Measurements from ENCODE around the gene WNK1.

The WNK1 gene

DNA sequence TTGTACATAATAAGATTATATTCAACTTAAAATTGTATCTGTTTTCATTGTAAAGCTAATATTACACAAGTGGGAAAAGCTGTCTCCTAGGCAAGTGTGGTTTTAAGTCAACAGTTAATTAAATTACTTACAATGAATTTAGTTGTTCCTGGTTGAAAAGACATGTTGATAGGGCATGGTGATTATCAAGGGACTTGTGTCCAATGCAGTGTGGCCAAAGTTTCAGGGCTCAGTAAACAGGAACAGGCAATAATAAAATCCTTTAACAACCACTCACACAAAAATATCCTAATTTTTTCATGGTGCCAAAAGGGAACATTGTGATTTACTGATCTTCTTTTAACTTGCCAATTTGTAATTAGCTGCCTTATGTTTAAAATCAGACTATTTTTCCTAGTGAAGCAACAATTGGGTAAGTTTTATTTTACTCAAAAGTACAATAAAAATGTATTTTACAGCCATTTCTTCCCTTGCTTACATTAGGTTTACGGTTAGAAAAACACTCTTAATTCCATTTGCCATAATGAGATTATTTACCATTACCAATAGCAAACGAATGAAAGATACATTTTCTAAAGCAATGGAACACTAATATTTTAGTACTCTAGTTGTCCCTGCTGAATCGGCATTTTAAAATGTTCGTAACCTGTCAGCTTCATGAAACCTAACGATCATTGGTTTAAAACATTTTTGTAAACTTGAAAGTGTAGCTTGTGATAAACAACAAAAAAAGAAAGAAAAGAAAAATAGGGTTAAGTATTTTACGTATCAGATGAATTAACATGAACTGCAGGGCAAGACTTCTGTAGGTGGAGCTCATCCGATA lies 1.8 kb upstream of the WNK1 start:
- TF ChIP-seq, protein P1, sequence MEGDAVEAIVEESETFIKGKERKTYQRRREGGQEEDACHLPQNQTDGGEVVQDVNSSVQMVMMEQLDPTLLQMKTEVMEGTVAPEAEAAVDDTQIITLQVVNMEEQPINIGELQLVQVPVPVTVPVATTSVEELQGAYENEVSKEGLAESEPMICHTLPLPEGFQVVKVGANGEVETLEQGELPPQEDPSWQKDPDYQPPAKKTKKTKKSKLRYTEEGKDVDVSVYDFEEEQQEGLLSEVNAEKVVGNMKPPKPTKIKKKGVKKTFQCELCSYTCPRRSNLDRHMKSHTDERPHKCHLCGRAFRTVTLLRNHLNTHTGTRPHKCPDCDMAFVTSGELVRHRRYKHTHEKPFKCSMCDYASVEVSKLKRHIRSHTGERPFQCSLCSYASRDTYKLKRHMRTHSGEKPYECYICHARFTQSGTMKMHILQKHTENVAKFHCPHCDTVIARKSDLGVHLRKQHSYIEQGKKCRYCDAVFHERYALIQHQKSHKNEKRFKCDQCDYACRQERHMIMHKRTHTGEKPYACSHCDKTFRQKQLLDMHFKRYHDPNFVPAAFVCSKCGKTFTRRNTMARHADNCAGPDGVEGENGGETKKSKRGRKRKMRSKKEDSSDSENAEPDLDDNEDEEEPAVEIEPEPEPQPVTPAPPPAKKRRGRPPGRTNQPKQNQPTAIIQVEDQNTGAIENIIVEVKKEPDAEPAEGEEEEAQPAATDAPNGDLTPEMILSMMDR (IDR thresholded peaks at IDR 0.05; ENCODE audit: unreplicated experiment in 3 of 3): no peak
- H3K4me1 Mint-ChIP-seq: peaks cover 15% of the 10 kb centered on the region

DNA sequence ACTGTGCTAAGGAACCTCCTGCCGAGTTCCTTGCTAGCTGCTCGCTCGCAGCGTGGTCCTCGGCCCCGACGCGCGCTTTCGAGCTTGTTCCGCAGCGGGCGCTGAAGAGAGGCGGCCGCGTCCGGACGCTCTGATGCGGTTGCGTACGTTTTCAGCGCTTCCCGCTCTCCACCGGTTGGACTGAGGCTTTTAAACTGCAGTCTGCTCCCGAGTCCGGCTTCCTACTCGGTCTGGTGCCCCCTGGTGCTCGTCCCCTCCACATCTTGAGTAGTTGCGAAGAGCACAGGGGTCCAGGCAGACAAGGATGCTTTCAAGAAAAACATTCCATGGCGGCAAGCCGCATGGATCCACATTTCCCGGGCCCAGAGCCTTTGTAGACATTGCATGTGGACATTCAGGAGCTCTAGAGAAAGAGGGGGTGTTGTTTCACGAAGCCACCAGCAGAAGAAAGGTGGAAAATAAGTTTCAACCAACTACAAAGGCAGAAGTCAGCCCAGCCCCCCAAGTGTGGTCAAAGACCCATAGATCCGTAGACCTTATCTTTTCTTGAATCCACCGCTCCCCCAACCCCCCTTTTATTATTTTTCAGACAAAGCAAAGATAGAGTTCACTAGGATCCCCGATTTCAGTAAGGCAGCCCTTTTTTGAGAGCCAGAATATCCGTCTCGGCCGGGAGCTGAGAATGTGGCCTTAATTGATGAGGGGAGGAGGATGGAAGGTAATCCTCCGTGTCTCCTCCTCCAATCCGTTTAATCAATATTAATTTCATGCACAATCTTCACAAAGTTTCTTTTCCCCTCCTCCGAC lies 984 bp upstream of the WNK1 start:
- Mint-ChIP-seq H3K4me1 (peaks cover 21% of the 10 kb centered on the region), H3K4me3 (no peak overlapping the region), H3K27ac (no peak overlapping the region), H3K9me3 (no peaks in the 10 kb centered on the region), H3K27me3 (ENCODE audit: low read depth) (peaks cover 12% of the 10 kb centered on the region), H3K36me3 (ENCODE audit: low read depth) (peaks cover under 1% of the 10 kb centered on the region)
- TF ChIP-seq, protein P1 (IDR thresholded peaks at IDR 0.05; ENCODE audit: unreplicated experiment in 3 of 3): peak; percentile 65 to 80 (median 77)

More for the DNA sequence above, 1.8 kb upstream of the WNK1 start:
- Mint-ChIP-seq H3K9me3 (no peaks in the 10 kb centered on the region), H3K36me3 (ENCODE audit: low read depth) (no peaks in the 10 kb centered on the region), H3K27me3 (ENCODE audit: low read depth) (peaks cover 12% of the 10 kb centered on the region), H3K4me3 (peak overlapping the region in 1 of 3 experiments; percentile 27), H3K27ac (peak overlapping the region in 1 of 3 experiments; percentile 37)

DNA sequence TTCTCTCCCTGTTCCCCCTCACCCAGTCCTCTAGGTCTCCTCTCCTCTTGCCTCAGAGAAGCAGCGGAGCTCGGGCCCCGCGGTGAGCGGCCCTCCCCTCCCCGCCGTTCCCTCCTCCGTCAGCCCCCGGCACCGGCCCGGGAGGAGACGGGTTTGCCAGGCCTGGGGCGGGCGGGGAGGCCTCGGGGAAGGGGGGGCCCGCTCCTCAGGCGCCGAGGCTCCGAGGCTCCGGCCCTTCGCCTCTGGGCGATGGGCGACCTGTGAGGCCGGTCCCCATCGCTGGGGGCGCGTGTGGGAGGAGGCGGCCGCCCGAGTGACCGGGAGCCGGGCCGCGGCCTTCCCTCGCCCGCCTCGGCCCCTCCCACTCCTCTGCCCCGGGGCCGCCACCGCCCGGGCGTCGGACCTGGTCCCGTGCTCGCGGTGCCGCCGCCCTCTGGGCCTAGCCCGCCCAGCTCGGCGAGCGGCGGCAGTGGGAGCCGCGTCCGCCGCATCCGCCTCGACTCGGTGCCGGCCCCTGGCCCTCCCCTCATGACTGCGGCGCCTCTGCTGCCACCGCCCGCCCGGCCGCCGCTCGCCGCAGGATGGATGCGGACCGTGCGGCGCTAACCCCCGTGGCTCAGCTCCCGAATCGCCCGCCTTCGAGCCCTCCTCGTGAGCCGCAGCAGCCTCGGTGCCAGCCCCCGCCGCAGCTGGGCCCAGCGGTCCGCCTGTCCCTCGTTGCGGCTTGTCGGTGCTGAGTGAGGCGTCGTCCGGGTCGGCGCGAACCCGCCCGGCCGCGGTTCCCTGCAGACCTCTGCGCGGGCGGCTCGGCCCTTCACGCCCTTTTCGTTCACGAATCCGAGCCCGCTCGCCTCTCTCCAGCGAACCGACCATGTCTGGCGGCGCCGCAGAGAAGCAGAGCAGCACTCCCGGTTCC lies 574 bp downstream of the WNK1 start:
- H3K4me3 Mint-ChIP-seq: peak overlapping the region; percentile 90 to 97 (median 94)
- peak overlapping the region in 2 of 3 experiments; percentile 78 to 80 for H3K27ac Mint-ChIP-seq
- peaks cover 8% of the 10 kb centered on the region for H3K27me3 Mint-ChIP-seq (ENCODE audit: low read depth)
- H3K4me1 Mint-ChIP-seq: peaks cover 27% of the 10 kb centered on the region
- H3K36me3 Mint-ChIP-seq (ENCODE audit: low read depth): peaks cover 6% of the 10 kb centered on the region
- TF ChIP-seq, protein P1 (IDR thresholded peaks at IDR 0.05; ENCODE audit: unreplicated experiment in 3 of 3): peak; percentile 18 to 24 (median 19)
- no peaks in the 10 kb centered on the region for H3K9me3 Mint-ChIP-seq

- Mint-ChIP-seq H3K9me3 (no peaks in the 10 kb centered on the region), H3K27ac (peak overlapping the region; percentile 28 to 80 (median 78)), H3K27me3 (ENCODE audit: low read depth) (peaks cover 8% of the 10 kb centered on the region), H3K36me3 (ENCODE audit: low read depth) (peaks cover 10% of the 10 kb centered on the region), H3K4me3 (peak overlapping the region; percentile 90 to 97 (median 94)), H3K4me1 (peaks cover 32% of the 10 kb centered on the region)
- TF ChIP-seq, protein P1 (IDR thresholded peaks at IDR 0.05; ENCODE audit: unreplicated experiment in 3 of 3): no peak
These were observed 1.5 kb downstream of the WNK1 start for GRCh38 chr12:753611-754472.

DNA sequence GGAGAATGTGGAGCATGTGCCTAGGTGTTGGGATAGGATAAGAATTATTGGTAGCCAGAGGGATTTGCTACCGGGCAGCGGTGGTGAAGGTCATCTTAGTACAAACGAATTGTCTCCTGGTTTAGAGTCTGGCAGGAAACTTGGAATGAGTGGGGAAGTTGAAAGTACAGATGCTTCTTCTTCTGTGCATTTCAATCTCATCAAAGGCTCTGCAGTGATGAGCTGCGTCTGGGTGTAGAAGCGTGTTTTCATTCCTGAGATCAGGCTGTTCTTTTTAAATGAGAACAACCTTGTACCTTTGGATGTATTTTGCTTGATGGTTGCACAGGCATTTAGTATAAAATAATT lies 2.1 kb downstream of the WNK1 start:
- Mint-ChIP-seq H3K9me3 (no peaks in the 10 kb centered on the region), H3K27me3 (ENCODE audit: low read depth) (peaks cover 8% of the 10 kb centered on the region), H3K4me1 (peaks cover 33% of the 10 kb centered on the region), H3K4me3 (peak overlapping the region; percentile 90 to 97 (median 94)), H3K36me3 (ENCODE audit: low read depth) (peaks cover 10% of the 10 kb centered on the region), H3K27ac (peak overlapping the region; percentile 24 to 28 (median 25))
- TF ChIP-seq, protein P1 (IDR thresholded peaks at IDR 0.05; ENCODE audit: unreplicated experiment in 3 of 3): no peak
